CD14-positive monocyte (primary cell): Measurements from ENCODE around the gene DIPK2A. TPM values are rescaled to one million over a fixed set of nuclear protein-coding genes. Genes with fewer than 3 reads are reported as not detected.

ENCODE experiments used
- DNase-seq, 3 donors: peaks; one replicate each; pipeline ENCODE4 v3.0.0-alpha.2; 2011 to 2022
- H2AFZ ChIP-seq: 2 replicates; pipeline ENCODE4 v1.6.0; 2012; ENCODE audit warnings: mild to moderate bottlenecking, low read depth, low read length, inconsistent platforms; ENCODE audit not compliant: insufficient read depth, poor library complexity, severe bottlenecking
- H3K27ac ChIP-seq, 2 donors: 1 replicate in 1 of 2; 2 replicates in 1 of 2; pipeline ENCODE4 v1.5.1; 2012 to 2013; ENCODE audit warnings: low read length in 2 of 2, control low read depth in 1 of 2, inconsistent platforms in 1 of 2, low read depth in 1 of 2, mild to moderate bottlenecking in 1 of 2
- H3K27me3 ChIP-seq, 2 donors: one replicate each; pipeline versions ENCODE4 v1.6.0 to v1.6.1; 2011 to 2013; ENCODE audit warnings: low read length in 2 of 2; ENCODE audit not compliant: control insufficient read depth in 2 of 2, insufficient read depth in 2 of 2
- H3K36me3 ChIP-seq, 2 donors: replicated peaks in 1 of 2; 1 replicate in 1 of 2; 2 replicates in 1 of 2; pipeline versions ENCODE4 v1.5.1 to v1.6.1; 2012 to 2013; ENCODE audit warnings: low read length in 2 of 2, control low read depth in 1 of 2, inconsistent platforms in 1 of 2, mild to moderate bottlenecking in 1 of 2; ENCODE audit not compliant: insufficient read depth in 2 of 2, control insufficient read depth in 1 of 2
- H3K4me1 ChIP-seq, 2 donors: 1 replicate in 1 of 2; 2 replicates in 1 of 2; pipeline versions ENCODE4 v1.5.1 to v1.6.1; 2012 to 2013; ENCODE audit warnings: low read length in 2 of 2, control low read depth in 1 of 2, inconsistent platforms in 1 of 2, mild to moderate bottlenecking in 1 of 2, moderate library complexity in 1 of 2; ENCODE audit not compliant: insufficient read depth in 2 of 2, control insufficient read depth in 1 of 2
- H3K4me2 ChIP-seq: replicated peaks from 2 replicates; pipeline ENCODE3; 2012; ENCODE audit warnings: low read length, moderate library complexity, mild to moderate bottlenecking; ENCODE audit not compliant: poor library complexity, severe bottlenecking; ENCODE audit errors: extremely low read depth
- H3K4me3 ChIP-seq, 3 experiments: fragments of 200-600 bp in 1 of 3; sonication (generic) in 1 of 3; replicated peaks in 1 of 3; 1 replicate in 2 of 3; 2 replicates in 1 of 3; pipeline ENCODE4 v1.5.1; 2011 to 2013; ENCODE audit warnings: low read length in 3 of 3, mild to moderate bottlenecking in 3 of 3, control low read depth in 2 of 3, low read depth in 2 of 3, inconsistent platforms in 1 of 3, moderate library complexity in 1 of 3
- H3K79me2 ChIP-seq: 2 replicates; pipeline ENCODE4 v1.6.0; 2012; ENCODE audit warnings: mild to moderate bottlenecking, control low read depth, inconsistent platforms, low read length, moderate library complexity; ENCODE audit not compliant: insufficient read depth
- H3K9ac ChIP-seq: 2 replicates; pipeline ENCODE4 v1.6.0; 2017; ENCODE audit warnings: low read length, mild to moderate bottlenecking; ENCODE audit not compliant: insufficient read depth, poor library complexity, severe bottlenecking
- H3K9me3 ChIP-seq, 2 donors: replicated peaks in 1 of 2; 1 replicate in 1 of 2; 2 replicates in 1 of 2; pipeline versions ENCODE4 v1.5.1 to v1.6.1; 2012 to 2013; ENCODE audit warnings: low read length in 2 of 2, control low read depth in 1 of 2; ENCODE audit not compliant: control insufficient read depth in 1 of 2, insufficient read depth in 1 of 2
- H4K20me1 ChIP-seq: 2 replicates; pipeline ENCODE4 v1.6.0; 2012; ENCODE audit warnings: mild to moderate bottlenecking, low read length, control low read depth, moderate library complexity; ENCODE audit not compliant: insufficient read depth
- H3K27ac Mint-ChIP-seq, 7 donors: one replicate each; pipeline ENCODE4 v1.8.0; 2020; ENCODE audit warnings: mild to moderate bottlenecking in 7 of 7, mixed read lengths in 7 of 7, moderate library complexity in 6 of 7, inconsistent platforms in 2 of 7
- H3K27me3 Mint-ChIP-seq, 3 donors: one replicate each; pipeline ENCODE4 v1.8.0; 2021 to 2022; ENCODE audit warnings: low read depth in 3 of 3, mild to moderate bottlenecking in 3 of 3, mixed read lengths in 3 of 3, moderate library complexity in 3 of 3, inconsistent platforms in 1 of 3
- H3K36me3 Mint-ChIP-seq, 2 donors: one replicate each; pipeline ENCODE4 v1.8.0; 2020; ENCODE audit warnings: mixed read lengths in 2 of 2, inconsistent platforms in 1 of 2, mild to moderate bottlenecking in 1 of 2
- H3K4me1 Mint-ChIP-seq: one replicate; pipeline ENCODE4 v1.8.0; 2020; ENCODE audit warnings: mild to moderate bottlenecking, mixed read lengths
- H3K4me3 Mint-ChIP-seq, 2 donors: one replicate each; pipeline ENCODE4 v1.8.0; 2020; ENCODE audit warnings: mild to moderate bottlenecking in 2 of 2, mixed read lengths in 2 of 2, moderate library complexity in 1 of 2
- H3K9me3 Mint-ChIP-seq, 7 donors: one replicate each; pipeline ENCODE4 v1.8.0; 2020 to 2022; ENCODE audit warnings: mixed read lengths in 7 of 7, mild to moderate bottlenecking in 6 of 7, moderate library complexity in 6 of 7, inconsistent platforms in 2 of 7
- CTCF ChIP-seq: fragments of 200-600 bp; IDR thresholded peaks from one replicate; pipeline ENCODE4 v1.8.0; 2022; ENCODE audit warnings: antibody characterized with exemption, mild to moderate bottlenecking
- WGBS: methylation state at CpG from one replicate; pipeline ENCODE4 v1.1.5; 2013; ENCODE audit warnings: missing lambda C conversion rate; ENCODE audit not compliant: insufficient coverage; 5-methylcytosine and 5-hydroxymethylcytosine counted together
- intact Hi-C, 2 donors: fragments of 100-400 bp; cut with micrococcal nuclease; formaldehyde crosslinking; loops; one replicate each; pipeline versions ENCODE4 v1.15.0 to v1.15.1; 2023
- polyA plus RNA-seq, 3 donors: library from polyadenylated mRNA; depleted of rRNA in 1 of 3; unstranded in 2 of 3; stranded (reverse) in 1 of 3; fragments of 300-500 nt in 2 of 3; fragments of >200 nt in 1 of 3; fragmentation: Illumina TruSeq in 2 of 3; gene quantifications; 1 replicate in 2 of 3; 2 replicates in 1 of 3; pipeline ENCODE4 v1.2.3, GENCODE V29; 2012 to 2021

DIPK2A gene
- polyA plus RNA-seq, 3 donors: 15.4 to 26.9 (median 21.4) TPM

- H4K20me1 ChIP-seq: peaks cover 91% of the 10 kb centered on the region
- peak overlapping the region in 1 of 2 donors; percentile 26 for H3K27ac ChIP-seq
- no peak overlapping the region for H3K9ac ChIP-seq
- peaks cover 35 to 67% of the 10 kb centered on the region in 2 donors for H3K4me1 ChIP-seq
- no peaks in the 10 kb centered on the region for H3K36me3 ChIP-seq
- DNase-seq: no peak
- H3K9me3 Mint-ChIP-seq: peaks cover 0 to 3% (median 0%) of the 10 kb centered on the region in 7 donors
- no peak for TF ChIP-seq CTCF
- H3K9me3 ChIP-seq: no peaks in the 10 kb centered on the region
- no peak overlapping the region for H3K4me3 Mint-ChIP-seq
- intact Hi-C loops: loop anchor here (5.0 to 10.0 kb wide), 3 partner anchors 46 to 164 kb away; no protein-coding TSS in a partner anchor
- no peak overlapping the region for H3K4me2 ChIP-seq
- H3K4me1 Mint-ChIP-seq: peaks cover 69% of the 10 kb centered on the region
- H3K4me3 ChIP-seq: no peak overlapping the region
- peak overlapping the region in 2 of 7 donors; percentile 53 to 57 for H3K27ac Mint-ChIP-seq
- H2AFZ ChIP-seq: no peak overlapping the region
- no CpG with 5 or more reads among the region's 2 CpGs for WGBS
- no peaks in the 10 kb centered on the region for H3K27me3 ChIP-seq
- H3K27me3 Mint-ChIP-seq: no peaks in the 10 kb centered on the region
- peaks cover 13 to 14% of the 10 kb centered on the region in 2 donors for H3K36me3 Mint-ChIP-seq
- peaks cover 98% of the 10 kb centered on the region for H3K79me2 ChIP-seq
Measured at GRCh38 chr3:143979041-143979440, 7.4 kb downstream of the DIPK2A start.

GRCh38 chr3:143979813-143980212 lies 8.2 kb downstream of the DIPK2A start:
- intact Hi-C loops: loop anchor here (5.0 to 10.0 kb wide), 3 partner anchors 45 to 165 kb away; no protein-coding TSS in a partner anchor
- H3K27me3 Mint-ChIP-seq: no peaks in the 10 kb centered on the region
- H3K79me2 ChIP-seq: peaks cover 98% of the 10 kb centered on the region
- no peak for TF ChIP-seq CTCF
- H3K4me1 Mint-ChIP-seq: peaks cover 63% of the 10 kb centered on the region
- no peak for DNase-seq
- peaks cover 32 to 59% of the 10 kb centered on the region in 2 donors for H3K4me1 ChIP-seq
- no peak overlapping the region for H3K4me3 ChIP-seq
- H3K27me3 ChIP-seq: no peaks in the 10 kb centered on the region
- H2AFZ ChIP-seq: no peak overlapping the region
- peaks cover 95% of the 10 kb centered on the region for H4K20me1 ChIP-seq
- H3K36me3 ChIP-seq: no peaks in the 10 kb centered on the region
- no peak overlapping the region for H3K4me3 Mint-ChIP-seq
- peaks cover 13 to 16% of the 10 kb centered on the region in 2 donors for H3K36me3 Mint-ChIP-seq
- no peak overlapping the region for H3K27ac Mint-ChIP-seq
- no peak overlapping the region for H3K4me2 ChIP-seq
- no peak overlapping the region for H3K27ac ChIP-seq
- no peak overlapping the region for H3K9ac ChIP-seq
- peaks cover 0 to 3% (median 0%) of the 10 kb centered on the region in 7 donors for H3K9me3 Mint-ChIP-seq
- H3K9me3 ChIP-seq: no peaks in the 10 kb centered on the region
- no CpG with 5 or more reads among the region's 2 CpGs for WGBS
